ENCODE data around the gene ATP6V0A1. TPM values are rescaled to one million over a fixed set of nuclear protein-coding genes. Genes with fewer than 3 reads are reported as not detected.
A peak's percentile ranks its signal among the peaks of the same experiment; 100 is the strongest.

The ATP6V0A1 gene
- total RNA-seq, 3 donors from 2014 or later = 53.1 to 74.5 (median 60.0) TPM

- Histone ChIP-seq H3K27me3 (no peaks in the 10 kb centered on the region), H3K4me3 (no peak overlapping the region), H3K36me3 (no peaks in the 10 kb centered on the region), H3K27ac (peak overlapping the region; percentile 78 to 88), H3K4me1 (peaks cover 21 to 24% of the 10 kb centered on the region in 2 donors), H3K9me3 (no peaks in the 10 kb centered on the region)
- TF ChIP-seq POLR2AphosphoS5 (IDR thresholded peaks at IDR 0.05) (no peak), CTCF (IDR thresholded peaks at IDR 0.05) (no peak), POLR2A (IDR thresholded peaks at IDR 0.05) (no peak)
- intact Hi-C loops (cut with DNase I; ENCODE audit: low total_unique reads) = no loop called here
- no peak for DNase-seq (ENCODE audit: low spot score in 2 of 2)
These were observed 56.2 kb downstream of the ATP6V0A1 start for GRCh38 chr17:42514867-42515266.

GRCh38 chr17:42517516-42517915 lies 58.8 kb downstream of the ATP6V0A1 start:
- H3K4me3 ChIP-seq = no peak overlapping the region
- no peaks in the 10 kb centered on the region for H3K27me3 ChIP-seq
- DNase-seq (ENCODE audit: low spot score in 2 of 2) = peak; percentile 85 to 86
- intact Hi-C loops (cut with DNase I; ENCODE audit: low total_unique reads) = no loop called here
- peaks cover 40 to 45% of the 10 kb centered on the region in 2 donors for H3K4me1 ChIP-seq
- H3K36me3 ChIP-seq = no peaks in the 10 kb centered on the region
- peak overlapping the region; percentile 96 to 99 for H3K27ac ChIP-seq
- H3K9me3 ChIP-seq = no peaks in the 10 kb centered on the region
- TF ChIP-seq POLR2A (IDR thresholded peaks at IDR 0.05) (no peak), POLR2AphosphoS5 (IDR thresholded peaks at IDR 0.05) (peak; percentile 18 to 78 (median 66)), CTCF (IDR thresholded peaks at IDR 0.05) (peak; percentile 91 to 93 (median 91))

- Histone ChIP-seq H3K9me3 (no peaks in the 10 kb centered on the region), H3K4me3 (peak overlapping the region in 1 of 3 donors; percentile 22), H3K27ac (peak overlapping the region; percentile 96 to 99), H3K36me3 (no peaks in the 10 kb centered on the region), H3K4me1 (peaks cover 40 to 50% of the 10 kb centered on the region in 2 donors), H3K27me3 (no peaks in the 10 kb centered on the region)
- TF ChIP-seq POLR2AphosphoS5 (IDR thresholded peaks at IDR 0.05) (peak; percentile 61 to 94 (median 83)), CTCF (IDR thresholded peaks at IDR 0.05) (no peak)
- intact Hi-C loops (cut with DNase I; ENCODE audit: low total_unique reads) = no loop called here
- peak; percentile 63 to 89 for DNase-seq (ENCODE audit: low spot score in 2 of 2)
These were observed 59.5 kb downstream of the ATP6V0A1 start for GRCh38 chr17:42518046-42518754.

GRCh38 chr17:42518755-42519545 lies 60.3 kb downstream of the ATP6V0A1 start:
- Histone ChIP-seq H3K36me3 (no peaks in the 10 kb centered on the region), H3K27me3 (no peaks in the 10 kb centered on the region), H3K9me3 (no peaks in the 10 kb centered on the region), H3K4me1 (peaks cover 40 to 52% of the 10 kb centered on the region in 2 donors), H3K4me3 (peak overlapping the region in 1 of 3 donors; percentile 47), H3K27ac (peak overlapping the region; percentile 96 to 99)
- no peak for DNase-seq (ENCODE audit: low spot score in 2 of 2)
- TF ChIP-seq POLR2AphosphoS5 (IDR thresholded peaks at IDR 0.05) (no peak), CTCF (IDR thresholded peaks at IDR 0.05) (no peak), POLR2A (IDR thresholded peaks at IDR 0.05) (no peak)
- intact Hi-C loops (cut with DNase I; ENCODE audit: low total_unique reads) = no loop called here
